B cell (primary cell): Measurements from ENCODE around the gene ZDHHC11.
"Not testable (repeated sequence)": the region's sequence is repeated elsewhere in the genome, so short reads cannot be mapped to it uniquely, and the experiment has no call there.

Source experiments
- EZH2 ChIP-seq: IDR thresholded peaks from 2 replicates; pipeline ENCODE4 v1.6.1; 2012; ENCODE audit warnings: borderline replicate concordance, low read depth, mild to moderate bottlenecking, moderate library complexity, low read length; ENCODE audit not compliant: insufficient read depth, poor library complexity, severe bottlenecking
- TF ChIP-seq, protein P1 (sequence below): fragments of 200-600 bp; IDR thresholded peaks from one replicate; pipeline ENCODE4 v1.8.0; 2022; ENCODE audit warnings: antibody characterized with exemption, mild to moderate bottlenecking

DNA sequence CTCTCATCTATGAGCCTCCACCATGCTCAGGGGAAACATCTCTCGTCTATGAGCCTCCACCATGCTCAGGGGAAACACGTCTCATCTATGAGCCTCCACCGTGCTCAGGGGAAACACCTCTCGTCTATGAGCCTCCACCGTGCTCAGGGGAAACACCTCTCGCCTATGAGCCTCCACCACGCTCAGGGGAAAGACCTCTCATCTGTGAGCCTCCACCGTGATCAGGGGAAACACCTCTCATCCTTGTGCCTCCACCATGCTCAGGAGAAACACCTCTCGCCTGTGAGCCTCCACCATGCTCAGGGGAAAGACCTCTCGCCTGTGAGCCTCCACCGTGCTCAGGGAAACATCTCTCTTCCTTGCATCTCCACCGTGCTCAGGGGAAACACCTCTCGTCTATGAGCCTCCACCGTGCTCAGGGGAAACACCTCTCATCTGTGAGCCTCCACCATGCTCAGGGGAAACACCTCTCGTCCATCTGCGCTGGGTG lies 96.6 kb downstream of the ZDHHC11 start:
- TF ChIP-seq, protein P1, sequence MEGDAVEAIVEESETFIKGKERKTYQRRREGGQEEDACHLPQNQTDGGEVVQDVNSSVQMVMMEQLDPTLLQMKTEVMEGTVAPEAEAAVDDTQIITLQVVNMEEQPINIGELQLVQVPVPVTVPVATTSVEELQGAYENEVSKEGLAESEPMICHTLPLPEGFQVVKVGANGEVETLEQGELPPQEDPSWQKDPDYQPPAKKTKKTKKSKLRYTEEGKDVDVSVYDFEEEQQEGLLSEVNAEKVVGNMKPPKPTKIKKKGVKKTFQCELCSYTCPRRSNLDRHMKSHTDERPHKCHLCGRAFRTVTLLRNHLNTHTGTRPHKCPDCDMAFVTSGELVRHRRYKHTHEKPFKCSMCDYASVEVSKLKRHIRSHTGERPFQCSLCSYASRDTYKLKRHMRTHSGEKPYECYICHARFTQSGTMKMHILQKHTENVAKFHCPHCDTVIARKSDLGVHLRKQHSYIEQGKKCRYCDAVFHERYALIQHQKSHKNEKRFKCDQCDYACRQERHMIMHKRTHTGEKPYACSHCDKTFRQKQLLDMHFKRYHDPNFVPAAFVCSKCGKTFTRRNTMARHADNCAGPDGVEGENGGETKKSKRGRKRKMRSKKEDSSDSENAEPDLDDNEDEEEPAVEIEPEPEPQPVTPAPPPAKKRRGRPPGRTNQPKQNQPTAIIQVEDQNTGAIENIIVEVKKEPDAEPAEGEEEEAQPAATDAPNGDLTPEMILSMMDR, result not testable (repeated sequence)
- not testable (repeated sequence) for TF ChIP-seq EZH2
